ENCODE results near the gene ITPR2.

ITPR2 gene

GRCh38 chr12:26821212-26821701 is 11.7 kb downstream of the ITPR2 start:
- no peak for DNase-seq (ENCODE audit: low read depth)

DNA sequence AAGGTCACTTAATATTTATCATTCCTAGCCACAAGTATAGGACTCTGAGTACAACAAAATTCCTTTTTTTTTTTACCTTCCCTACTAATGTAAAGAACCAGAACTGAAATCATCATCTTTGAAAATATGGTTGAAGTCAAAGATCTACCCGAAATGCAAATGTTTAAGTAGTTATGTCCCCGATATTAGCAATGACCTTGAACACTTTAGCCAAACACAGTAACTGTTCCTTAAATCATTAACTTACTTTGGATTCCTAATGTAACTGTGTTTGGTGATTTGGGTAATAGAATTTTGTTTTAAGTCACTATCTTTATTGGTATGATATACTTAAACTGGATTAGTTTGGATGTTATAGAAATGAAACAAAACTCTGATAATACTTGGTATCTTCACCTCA is 14.4 kb downstream of the ITPR2 start:
- DNase-seq (ENCODE audit: low read depth), result no peak

- no peak for DNase-seq (ENCODE audit: low read depth)
Measured at GRCh38 chr12:26818201-26818600, 14.8 kb downstream of the ITPR2 start.

DNA sequence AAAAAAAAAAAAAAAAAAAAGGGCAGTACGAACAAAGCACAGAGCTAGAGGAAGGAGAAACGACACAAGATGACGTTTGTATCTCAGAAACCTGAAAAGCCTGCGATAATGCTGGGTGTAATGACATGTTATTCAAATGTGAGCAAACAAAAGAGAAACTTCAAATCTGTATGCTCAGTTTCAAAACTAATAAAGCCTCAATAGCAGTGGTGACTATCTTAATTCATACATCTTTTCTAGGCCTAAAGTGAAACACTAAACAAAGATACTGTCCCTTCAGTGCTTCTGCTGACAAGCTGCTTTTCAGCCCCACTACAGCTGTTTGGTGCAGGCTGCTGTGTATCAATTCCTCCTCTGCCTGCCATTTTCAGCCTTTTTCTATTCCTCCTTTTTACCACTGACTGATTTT is 15.8 kb downstream of the ITPR2 start:
- DNase-seq (ENCODE audit: low read depth), result no peak

GRCh38 chr12:26813812-26814211 is 19.2 kb downstream of the ITPR2 start:
- no peak for DNase-seq (ENCODE audit: low read depth)

DNA sequence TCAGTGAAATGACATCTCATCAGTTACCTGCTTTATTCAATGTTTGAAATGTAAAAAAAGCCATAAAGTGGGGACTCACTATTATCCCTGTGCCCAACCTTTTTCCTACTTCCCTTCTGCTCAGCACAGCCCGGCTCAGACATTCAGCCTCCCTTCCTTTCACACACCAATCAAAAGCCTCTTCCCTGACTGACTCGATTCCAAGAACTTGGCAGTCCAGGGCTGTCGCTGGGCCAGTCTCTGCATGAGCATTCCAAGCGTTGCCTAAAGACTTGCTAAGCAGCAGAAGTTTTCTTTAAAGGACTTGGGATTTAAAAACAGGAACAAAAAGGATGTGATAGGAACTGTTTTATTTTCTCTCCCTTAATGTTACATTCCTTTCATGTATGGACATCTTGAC is 22.7 kb downstream of the ITPR2 start:
- DNase-seq (ENCODE audit: low read depth), result no peak

- DNase-seq (ENCODE audit: low read depth), result no peak
Measured at GRCh38 chr12:26809611-26810285, 23.2 kb downstream of the ITPR2 start.

DNA sequence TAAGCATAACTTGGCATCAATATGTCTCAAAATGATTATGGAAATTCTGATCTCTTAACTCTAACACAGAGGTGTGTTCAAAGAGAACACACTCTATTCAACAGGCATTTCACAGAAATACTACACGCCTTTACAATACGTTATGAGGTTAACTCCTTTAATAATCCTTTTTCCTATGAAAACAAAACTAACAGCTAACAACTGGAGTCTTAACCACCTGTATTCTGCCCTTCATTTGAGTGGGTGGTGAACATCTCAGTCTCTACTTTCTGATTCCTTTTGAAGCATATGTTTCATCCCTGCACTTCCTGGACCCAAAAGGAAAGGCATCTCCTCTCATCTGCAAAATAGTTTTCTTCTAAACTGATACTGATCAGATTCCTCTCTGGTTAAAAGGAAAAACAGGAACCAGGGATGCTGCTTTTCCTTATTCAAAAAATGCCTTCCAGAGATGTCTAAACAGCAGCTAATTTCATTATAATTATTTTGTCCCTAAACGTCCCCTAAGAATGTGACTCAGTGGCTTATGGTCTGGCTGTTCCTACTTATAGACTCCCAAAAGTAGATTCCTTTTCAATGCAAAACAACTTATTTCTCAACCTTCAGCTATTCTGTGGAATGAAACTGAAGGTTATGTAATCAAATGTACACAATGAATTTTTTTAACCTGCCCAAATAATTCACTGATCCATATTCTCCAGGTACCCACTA is 24.1 kb downstream of the ITPR2 start:
- DNase-seq (ENCODE audit: low read depth), result no peak

- DNase-seq (ENCODE audit: low read depth), result no peak
Measured at GRCh38 chr12:26807292-26807691, 25.7 kb downstream of the ITPR2 start.

DNA sequence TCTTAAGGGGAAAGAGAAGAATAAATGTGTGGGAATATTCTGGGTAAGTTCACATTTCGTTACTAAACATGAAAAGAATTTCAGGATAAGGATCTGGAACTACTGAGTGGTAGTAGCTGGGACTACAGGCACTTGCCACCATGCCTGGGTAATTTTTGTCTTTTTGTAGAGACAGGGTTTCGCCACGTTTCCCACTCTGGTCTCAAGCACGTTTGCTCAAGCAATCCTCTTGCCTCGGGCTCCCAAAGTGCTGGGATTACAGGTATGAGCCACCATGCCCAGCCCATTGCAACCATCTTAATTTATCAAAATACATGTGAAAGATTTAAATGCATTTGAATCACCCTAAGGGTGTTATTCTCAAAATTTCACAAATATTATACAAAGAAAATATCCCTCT is 26.4 kb downstream of the ITPR2 start:
- no peak for DNase-seq (ENCODE audit: low read depth)

DNA sequence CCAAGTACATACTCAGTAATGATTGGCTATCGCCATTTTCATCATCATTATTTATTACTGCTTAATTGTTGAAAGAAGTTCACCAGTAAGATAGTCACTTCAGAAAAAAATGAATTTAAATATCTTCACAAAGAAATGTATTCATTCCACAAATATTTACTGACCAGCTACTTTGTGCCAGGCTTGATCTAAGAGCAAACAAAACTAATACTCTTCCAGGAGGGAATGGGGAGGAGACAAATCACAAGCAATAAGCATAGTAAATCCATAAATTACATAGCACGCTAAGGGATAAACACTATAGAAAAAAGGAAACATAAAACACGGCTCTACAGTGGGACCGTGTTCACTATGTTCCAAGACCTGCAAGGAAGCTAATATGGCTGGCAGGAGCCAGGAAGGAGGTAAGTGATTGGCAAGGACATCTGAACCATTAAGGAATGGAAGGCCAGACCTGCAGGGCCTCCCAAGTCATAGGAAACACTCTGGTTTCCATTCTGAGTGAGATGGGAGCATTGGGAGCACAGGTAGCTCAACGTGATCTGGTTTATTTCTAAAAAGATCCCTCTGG is 27.5 kb downstream of the ITPR2 start:
- DNase-seq (ENCODE audit: low read depth), result no peak

DNA sequence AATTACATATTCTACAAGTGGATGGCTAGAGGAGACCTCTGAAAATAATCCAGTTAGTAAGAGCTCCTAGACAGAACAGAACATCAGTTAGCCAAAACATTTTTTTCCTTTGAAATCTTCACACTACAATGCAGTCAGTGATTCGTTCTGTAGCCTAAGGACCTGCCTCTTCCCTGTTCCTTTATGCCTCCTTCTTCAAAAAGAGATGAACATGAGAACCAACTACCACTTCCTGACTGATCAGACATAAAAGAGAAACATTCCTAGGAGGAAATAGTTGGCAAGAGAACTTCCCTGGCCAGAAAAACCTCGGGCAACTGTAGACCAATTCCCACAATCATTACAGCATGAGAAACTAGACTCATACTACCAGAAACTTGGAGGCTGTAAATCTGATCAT is 29.4 kb downstream of the ITPR2 start:
- DNase-seq (ENCODE audit: low read depth), result no peak

DNA sequence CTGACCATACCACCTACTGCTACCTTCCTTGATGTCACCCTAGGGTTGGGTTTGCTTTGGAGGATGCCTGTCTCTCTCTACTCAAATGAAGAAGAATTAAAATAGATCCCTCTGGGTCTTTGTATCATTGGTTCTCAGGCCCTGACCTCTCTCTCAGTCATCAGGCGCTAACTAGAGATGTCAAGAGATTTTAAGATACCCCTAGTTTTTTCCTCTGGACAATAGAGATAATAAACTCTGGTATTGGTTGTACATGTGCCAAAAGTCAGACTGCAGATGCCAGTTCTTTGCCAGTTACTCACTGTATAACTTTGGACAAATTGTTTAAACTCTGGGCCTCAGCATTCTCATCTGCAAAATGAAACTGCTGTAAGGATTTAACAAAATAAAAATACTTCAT is 31.5 kb downstream of the ITPR2 start:
- no peak for DNase-seq (ENCODE audit: low read depth)

- DNase-seq (ENCODE audit: low read depth), result no peak
Measured at GRCh38 chr12:26800858-26801257, 32.1 kb downstream of the ITPR2 start.

DNA sequence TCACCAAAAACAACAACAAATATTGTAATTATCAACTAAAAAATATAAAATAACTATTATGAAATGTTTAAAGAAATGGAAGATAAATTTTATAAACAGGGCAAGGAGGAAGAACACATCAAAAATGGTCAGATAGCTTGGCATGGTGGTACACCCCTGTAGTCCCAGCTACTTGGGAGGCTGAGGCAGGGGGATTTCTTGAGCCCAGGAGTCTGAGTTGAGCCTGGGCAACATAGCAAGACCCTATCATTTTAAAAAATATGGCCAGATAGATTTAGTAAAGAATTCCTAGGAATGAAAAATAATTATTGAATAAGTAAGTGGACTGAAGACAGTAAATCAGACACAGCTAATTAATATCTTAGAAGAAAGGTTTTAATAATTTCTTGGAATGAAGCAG is 32.6 kb downstream of the ITPR2 start:
- no peak for DNase-seq (ENCODE audit: low read depth)

GRCh38 chr12:26799741-26800140 is 33.3 kb downstream of the ITPR2 start:
- DNase-seq (ENCODE audit: low read depth), result no peak

- DNase-seq (ENCODE audit: low read depth), result no peak
Measured at GRCh38 chr12:26798640-26799039, 34.4 kb downstream of the ITPR2 start.

DNA sequence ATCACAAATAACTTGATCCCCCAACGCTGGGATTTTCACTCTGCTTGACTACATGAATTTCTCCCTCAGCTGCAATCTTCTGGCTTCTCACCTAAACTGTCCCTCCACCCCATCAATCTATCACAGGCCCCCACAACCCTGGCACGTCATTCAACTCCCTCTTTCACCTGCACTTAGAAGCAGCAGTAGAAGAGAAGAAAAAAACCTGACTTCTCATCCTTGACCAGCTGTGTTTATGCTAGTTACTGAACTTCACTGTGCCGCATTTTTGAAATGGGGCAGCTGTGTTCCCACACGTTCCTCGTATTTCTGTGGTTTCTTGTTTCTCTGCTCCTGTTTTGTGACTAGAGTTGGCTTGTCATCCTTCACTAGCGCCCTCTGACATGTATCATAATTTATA is 35.0 kb downstream of the ITPR2 start:
- no peak for DNase-seq (ENCODE audit: low read depth)

GRCh38 chr12:26795910-26796309 is 37.1 kb downstream of the ITPR2 start:
- DNase-seq (ENCODE audit: low read depth), result no peak

GRCh38 chr12:26791301-26791791 is 41.6 kb downstream of the ITPR2 start:
- no peak for DNase-seq (ENCODE audit: low read depth)

DNA sequence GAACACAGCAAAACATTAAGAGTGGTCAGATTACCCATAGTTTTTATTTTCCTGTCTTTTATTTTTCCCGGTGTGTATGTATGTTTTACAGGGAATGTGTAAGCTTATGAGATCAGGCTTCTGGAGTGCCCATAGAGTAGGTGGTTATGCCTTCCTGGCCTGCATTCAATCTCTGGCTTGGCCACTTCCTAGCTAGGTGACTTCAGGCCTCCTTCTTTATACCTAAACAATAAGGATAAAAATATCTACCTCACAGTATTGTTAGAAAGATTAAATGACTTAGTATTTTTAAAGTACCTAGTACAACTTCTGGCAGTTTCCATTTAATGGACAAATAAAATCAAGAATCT is 42.4 kb downstream of the ITPR2 start:
- no peak for DNase-seq (ENCODE audit: low read depth)

DNA sequence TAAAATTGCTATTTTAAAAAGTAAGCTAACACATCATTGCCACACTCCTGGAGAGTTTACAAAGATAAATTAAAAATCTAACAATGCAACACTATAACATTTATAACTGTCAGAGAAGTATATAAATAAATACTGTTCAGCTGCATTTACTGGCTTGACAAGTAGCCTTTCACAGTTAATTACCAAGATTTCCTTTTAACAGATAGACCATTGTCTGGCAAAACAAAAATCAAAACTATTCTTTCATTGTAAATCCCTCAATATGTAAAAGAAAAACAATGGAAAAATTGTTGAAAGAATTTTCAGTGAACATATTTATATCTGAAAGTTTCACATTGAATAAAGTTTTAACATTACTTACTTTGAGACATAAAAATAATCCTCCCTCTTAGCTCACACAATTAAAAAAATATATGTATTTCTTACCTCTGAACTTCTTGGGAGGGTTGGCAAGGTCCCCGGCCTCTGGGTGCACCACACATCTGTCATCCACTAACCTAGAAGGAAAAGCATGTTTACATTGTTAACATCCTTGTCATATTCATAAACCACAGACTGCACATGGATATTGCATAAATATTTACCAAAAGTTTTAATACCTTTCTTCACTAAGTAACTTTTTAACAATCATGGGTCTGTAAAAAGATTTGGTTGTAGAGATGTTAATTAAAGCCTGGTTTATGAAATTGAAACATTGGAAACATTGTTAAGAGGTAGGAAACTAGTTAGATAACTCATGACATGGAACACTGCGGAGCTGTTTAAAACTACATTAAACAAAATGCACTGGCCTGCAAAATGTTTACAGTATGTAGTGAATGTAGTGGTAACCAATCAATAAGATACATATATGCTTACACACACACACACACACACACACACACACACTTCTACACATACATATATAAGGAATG is 43.0 kb downstream of the ITPR2 start:
- no peak for DNase-seq (ENCODE audit: low read depth)
